Liver (tissue), 3 donors: Measurements from ENCODE around the gene ZNF341.

Experiments used
- CTCF ChIP-seq: fragments of 150-350 bp; IDR thresholded peaks from 2 replicates; pipeline ENCODE4 v1.5.1; 2017; ENCODE audit warnings: improper control_type of control experiment, low read depth, low read length; ENCODE audit not compliant: missing input control
- SP1 ChIP-seq: IDR thresholded peaks from 2 replicates; pipeline ENCODE4 v1.6.1; 2018; ENCODE audit warnings: antibody characterized with exemption, mild to moderate bottlenecking
- TAF1 ChIP-seq: conservative IDR thresholded peaks from 2 replicates; pipeline ENCODE4 v1.6.1; 2016; ENCODE audit warnings: antibody characterized with exemption, mild to moderate bottlenecking
- TF ChIP-seq, protein P1 (sequence below): IDR thresholded peaks from 2 replicates; pipeline ENCODE4 v1.6.1; 2016; ENCODE audit warnings: antibody characterized with exemption
- donor health status: healthy.
- donor health status: healthy.

GRCh38 chr20:33773412-33774089 lies 41.8 kb downstream of the ZNF341 start:
- TF ChIP-seq CTCF, result no peak
- no peak for TF ChIP-seq TAF1
- TF ChIP-seq, protein P1, sequence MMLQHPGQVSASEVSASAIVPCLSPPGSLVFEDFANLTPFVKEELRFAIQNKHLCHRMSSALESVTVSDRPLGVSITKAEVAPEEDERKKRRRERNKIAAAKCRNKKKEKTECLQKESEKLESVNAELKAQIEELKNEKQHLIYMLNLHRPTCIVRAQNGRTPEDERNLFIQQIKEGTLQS, result no peak
- no peak for TF ChIP-seq SP1
